Trophoblast cell (in vitro differentiated cells and primary cell): ENCODE results near the gene SGTA.

Experiments used
- DNase-seq, 2 donors: peaks; one replicate each; pipeline ENCODE4 v3.0.0-alpha.2; 2016
- H2AFZ ChIP-seq: 2 replicates; pipeline ENCODE4 v1.6.1; 2013; ENCODE audit warnings: low read length, moderate library complexity, mild to moderate bottlenecking; ENCODE audit not compliant: insufficient read depth, poor library complexity
- H2AK5ac ChIP-seq: 2 replicates; pipeline ENCODE4 v1.6.1; 2013; ENCODE audit warnings: mild to moderate bottlenecking, low read length
- H2BK120ac ChIP-seq: 2 replicates; pipeline ENCODE4 v1.6.1; 2013; ENCODE audit warnings: low read length, mild to moderate bottlenecking, moderate library complexity; ENCODE audit not compliant: insufficient read depth, poor library complexity
- H2BK12ac ChIP-seq: 2 replicates; pipeline ENCODE4 v1.6.1; 2013; ENCODE audit warnings: mild to moderate bottlenecking, low read length, moderate library complexity
- H2BK5ac ChIP-seq: 2 replicates; pipeline ENCODE4 v1.6.1; 2013; ENCODE audit warnings: low read length, low read depth, moderate library complexity, mild to moderate bottlenecking; ENCODE audit not compliant: poor library complexity
- H3K14ac ChIP-seq: 2 replicates; pipeline ENCODE4 v1.6.1; 2013; ENCODE audit warnings: mild to moderate bottlenecking, low read length
- H3K18ac ChIP-seq: 2 replicates; pipeline ENCODE4 v1.6.1; 2013; ENCODE audit warnings: mild to moderate bottlenecking, low read length
- H3K23ac ChIP-seq: 2 replicates; pipeline ENCODE4 v1.6.1; 2013; ENCODE audit warnings: low read length
- H3K27ac ChIP-seq: 2 replicates; pipeline ENCODE4 v1.5.1; 2013; ENCODE audit warnings: low read depth, mild to moderate bottlenecking, inconsistent platforms, low read length, moderate library complexity
- H3K27me3 ChIP-seq: 2 replicates; pipeline ENCODE4 v1.6.1; 2013; ENCODE audit warnings: inconsistent platforms, mild to moderate bottlenecking, low read length, moderate library complexity; ENCODE audit not compliant: insufficient read depth
- H3K36me3 ChIP-seq, 2 experiments: 1 replicate in 1 of 2; 2 replicates in 1 of 2; pipeline ENCODE4 v1.6.1; 2013; ENCODE audit warnings: low read length in 2 of 2, mild to moderate bottlenecking in 2 of 2, moderate library complexity in 1 of 2; ENCODE audit not compliant: insufficient read depth in 2 of 2, control insufficient read depth in 1 of 2
- H3K4ac ChIP-seq: 2 replicates; pipeline ENCODE4 v1.6.1; 2013; ENCODE audit warnings: low read depth, mild to moderate bottlenecking, low read length, moderate library complexity
- H3K4me1 ChIP-seq, 2 experiments: 1 replicate in 1 of 2; 2 replicates in 1 of 2; pipeline ENCODE4 v1.6.1; 2013; ENCODE audit warnings: low read length in 2 of 2, mild to moderate bottlenecking in 2 of 2, moderate library complexity in 1 of 2; ENCODE audit not compliant: insufficient read depth in 2 of 2, control insufficient read depth in 1 of 2
- H3K4me2 ChIP-seq: 2 replicates; pipeline ENCODE4 v1.6.1; 2013; ENCODE audit warnings: inconsistent platforms, mild to moderate bottlenecking, low read length, moderate library complexity
- H3K4me3 ChIP-seq: 2 replicates; pipeline ENCODE4 v1.5.1; 2013; ENCODE audit warnings: mild to moderate bottlenecking, low read depth, low read length, inconsistent platforms
- H3K79me1 ChIP-seq: one replicate; pipeline ENCODE4 v1.6.1; 2013; ENCODE audit warnings: low read length
- H3K79me2 ChIP-seq: 2 replicates; pipeline ENCODE4 v1.6.1; 2013; ENCODE audit warnings: low read length, mild to moderate bottlenecking; ENCODE audit not compliant: control insufficient read depth, insufficient read depth, poor library complexity
- H3K9ac ChIP-seq: 2 replicates; pipeline ENCODE4 v1.6.1; 2013; ENCODE audit warnings: mild to moderate bottlenecking, low read length
- H3K9me3 ChIP-seq: 2 replicates; pipeline ENCODE4 v1.6.1; 2013; ENCODE audit warnings: low read depth, mild to moderate bottlenecking, control low read depth, inconsistent platforms, low read length; ENCODE audit not compliant: insufficient read depth
- H4K12ac ChIP-seq: 2 replicates; pipeline ENCODE4 v1.6.1; 2013; ENCODE audit warnings: low read depth, mild to moderate bottlenecking, low read length, moderate library complexity
- H4K8ac ChIP-seq: 2 replicates; pipeline ENCODE4 v1.6.1; 2013; ENCODE audit warnings: low read depth, mild to moderate bottlenecking, low read length, moderate library complexity
- H4K91ac ChIP-seq: one replicate; pipeline ENCODE4 v1.6.1; 2013; ENCODE audit warnings: low read depth, mild to moderate bottlenecking, low read length, moderate library complexity
- WGBS: extraction: QIAGEN DNeasy Blood & Tissue Kit; methylation state at CpG from one replicate; pipeline ENCODE4 v1.1.7; 2013; ENCODE audit warnings: missing lambda C conversion rate; ENCODE audit not compliant: insufficient read length, insufficient coverage; ENCODE audit errors: extremely low coverage; 5-methylcytosine and 5-hydroxymethylcytosine counted together

Gene SGTA

GRCh38 chr19:2804156-2805004, 21.3 kb upstream of the SGTA start:
- no peak for DNase-seq
- no peak overlapping the region for H3K4me3 ChIP-seq
- no peak overlapping the region for H2BK5ac ChIP-seq
- no peaks in the 10 kb centered on the region for H3K9me3 ChIP-seq
- H3K23ac ChIP-seq, result no peak overlapping the region
- H3K18ac ChIP-seq, result peak overlapping the region; percentile 8
- no peak overlapping the region for H4K8ac ChIP-seq
- no peaks in the 10 kb centered on the region for H3K79me1 ChIP-seq
- H3K27ac ChIP-seq, result no peak overlapping the region
- H3K4me1 ChIP-seq, result peaks cover 0 to under 1% of the 10 kb centered on the region in 2 experiments
- H3K4me2 ChIP-seq, result no peak overlapping the region
- no peak overlapping the region for H3K14ac ChIP-seq
- H4K91ac ChIP-seq, result peak overlapping the region; percentile 16
- H3K36me3 ChIP-seq, result peaks cover 84 to 87% of the 10 kb centered on the region in 2 experiments
- H2BK12ac ChIP-seq, result no peak overlapping the region
- no peak overlapping the region for H2AFZ ChIP-seq
- WGBS, result no CpG with 5 or more reads among the region's 27 CpGs
- no peaks in the 10 kb centered on the region for H3K27me3 ChIP-seq
- H4K12ac ChIP-seq, result no peak overlapping the region
- no peak overlapping the region for H2AK5ac ChIP-seq
- no peak overlapping the region for H3K4ac ChIP-seq
- no peak overlapping the region for H2BK120ac ChIP-seq
- no peak overlapping the region for H3K9ac ChIP-seq
- H3K79me2 ChIP-seq, result no peaks in the 10 kb centered on the region

DNA sequence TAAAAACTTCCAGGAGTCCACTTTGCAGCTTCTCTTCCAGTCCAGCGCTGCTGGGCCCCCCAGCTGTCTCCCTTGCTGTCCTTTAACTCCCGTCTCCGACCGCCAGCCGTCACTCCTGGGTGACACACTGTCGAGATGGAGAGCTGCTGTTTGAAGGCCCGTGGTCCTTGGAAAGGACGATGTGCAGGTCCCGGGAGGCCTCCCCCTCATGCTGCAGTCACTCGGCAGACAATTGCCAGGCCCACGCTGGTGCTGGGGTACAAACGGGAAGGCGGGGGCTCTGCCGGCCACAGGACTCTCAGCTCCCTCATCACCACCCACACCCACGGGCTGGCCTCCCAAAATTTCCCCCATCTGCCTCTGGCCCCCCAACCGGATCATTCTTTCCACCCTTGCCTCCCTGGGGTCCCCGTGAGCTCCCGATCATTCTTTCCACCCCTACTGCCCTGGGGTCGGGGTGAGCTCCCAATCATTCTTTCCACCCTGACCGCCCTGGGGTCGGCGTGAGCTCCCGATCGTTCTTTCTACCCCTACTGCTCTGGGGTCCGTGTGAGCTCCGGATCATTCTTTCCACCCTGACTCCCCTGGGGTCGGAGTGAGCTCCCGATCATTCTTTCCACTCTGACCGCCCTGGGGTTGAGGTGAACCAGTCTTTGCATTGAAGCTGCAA, 20.5 kb upstream of the SGTA start:
- Histone ChIP-seq H3K27ac (no peak overlapping the region), H4K8ac (no peak overlapping the region), H3K4me3 (no peak overlapping the region), H3K14ac (no peak overlapping the region), H3K18ac (no peak overlapping the region), H2BK5ac (no peak overlapping the region), H2BK12ac (no peak overlapping the region), H2AFZ (no peak overlapping the region), H3K4me1 (peaks cover 5 to 6% of the 10 kb centered on the region in 2 experiments), H3K9ac (no peak overlapping the region), H4K91ac (no peak overlapping the region), H3K4ac (no peak overlapping the region), H2AK5ac (no peak overlapping the region), H3K79me1 (peaks cover 2% of the 10 kb centered on the region), H3K4me2 (no peak overlapping the region), H3K9me3 (no peaks in the 10 kb centered on the region), H2BK120ac (no peak overlapping the region), H3K36me3 (peaks cover 82% of the 10 kb centered on the region in 2 experiments), H3K23ac (no peak overlapping the region), H3K27me3 (no peaks in the 10 kb centered on the region), H3K79me2 (no peaks in the 10 kb centered on the region), H4K12ac (no peak overlapping the region)
- no peak for DNase-seq
- WGBS, result no CpG with 5 or more reads among the region's 29 CpGs

DNA sequence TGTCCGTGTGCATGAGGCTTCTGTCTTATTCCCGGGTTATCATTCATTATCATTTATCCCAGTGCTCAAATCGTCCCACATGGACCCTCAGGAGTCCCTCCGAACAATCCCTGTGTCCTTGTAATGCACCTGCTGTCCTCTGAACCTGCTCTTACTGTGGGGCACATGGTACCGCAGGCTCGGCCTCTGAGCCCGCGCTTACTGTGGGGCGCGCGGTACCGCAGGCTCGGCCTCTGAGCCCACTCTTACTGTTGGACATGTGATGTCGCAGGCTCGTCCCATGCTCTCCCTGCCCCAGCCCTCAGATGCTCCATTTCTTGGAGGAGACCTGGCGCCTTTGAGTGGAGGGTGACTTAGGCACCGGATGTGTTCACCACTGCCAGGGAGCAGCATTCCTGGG, 19.8 kb upstream of the SGTA start:
- no peak overlapping the region for H4K91ac ChIP-seq
- H3K27ac ChIP-seq, result no peak overlapping the region
- H2BK120ac ChIP-seq, result no peak overlapping the region
- peaks cover 5% of the 10 kb centered on the region for H3K79me1 ChIP-seq
- no peak overlapping the region for H3K9ac ChIP-seq
- H4K8ac ChIP-seq, result no peak overlapping the region
- H3K9me3 ChIP-seq, result no peaks in the 10 kb centered on the region
- H3K4me2 ChIP-seq, result no peak overlapping the region
- H3K27me3 ChIP-seq, result no peaks in the 10 kb centered on the region
- H3K4me3 ChIP-seq, result no peak overlapping the region
- H3K36me3 ChIP-seq, result peaks cover 78 to 79% of the 10 kb centered on the region in 2 experiments
- H4K12ac ChIP-seq, result no peak overlapping the region
- no peak overlapping the region for H3K14ac ChIP-seq
- no CpG with 5 or more reads among the region's 17 CpGs for WGBS
- no peak overlapping the region for H3K18ac ChIP-seq
- no peak overlapping the region for H3K4ac ChIP-seq
- peaks cover 10% of the 10 kb centered on the region in 2 experiments for H3K4me1 ChIP-seq
- no peak overlapping the region for H2BK5ac ChIP-seq
- DNase-seq, result no peak
- H2AK5ac ChIP-seq, result no peak overlapping the region
- H2BK12ac ChIP-seq, result no peak overlapping the region
- H3K23ac ChIP-seq, result no peak overlapping the region
- H2AFZ ChIP-seq, result no peak overlapping the region
- H3K79me2 ChIP-seq, result no peaks in the 10 kb centered on the region

GRCh38 chr19:2800506-2800905, 17.4 kb upstream of the SGTA start:
- DNase-seq, result no peak
- Histone ChIP-seq H3K23ac (no peak overlapping the region), H2AK5ac (no peak overlapping the region), H2AFZ (no peak overlapping the region), H2BK12ac (no peak overlapping the region), H3K4me2 (no peak overlapping the region), H3K18ac (no peak overlapping the region), H3K14ac (no peak overlapping the region), H3K79me2 (no peaks in the 10 kb centered on the region), H3K4ac (no peak overlapping the region), H3K4me1 (peaks cover 10% of the 10 kb centered on the region in 2 experiments), H2BK5ac (no peak overlapping the region), H3K36me3 (peaks cover 79 to 81% of the 10 kb centered on the region in 2 experiments), H3K27ac (no peak overlapping the region), H4K12ac (no peak overlapping the region), H3K79me1 (peaks cover 5% of the 10 kb centered on the region), H3K4me3 (no peak overlapping the region), H3K27me3 (no peaks in the 10 kb centered on the region), H2BK120ac (no peak overlapping the region), H4K91ac (no peak overlapping the region), H3K9ac (no peak overlapping the region), H3K9me3 (peaks cover 3% of the 10 kb centered on the region), H4K8ac (no peak overlapping the region)
- WGBS, result no CpG with 5 or more reads among the region's 22 CpGs
